Lower leg skin (tissue), 4 donors: Measurements from ENCODE around the gene ERC1. TPM values are rescaled to one million over a fixed set of nuclear protein-coding genes. Genes with fewer than 3 reads are reported as not detected.
"Not testable (repeated sequence)": the region's sequence is repeated elsewhere in the genome, so short reads cannot be mapped to it uniquely, and the experiment has no call there.

Source experiments
- DNase-seq, 2 donors: peaks; one replicate each; pipeline ENCODE4 v3.0.0-alpha.2; 2019; ENCODE audit warnings: low spot score in 2 of 2
- H3K4me3 ChIP-seq: fragments of 200-600 bp; sonication (generic); 2 replicates; pipeline ENCODE4 v1.5.1; 2017; ENCODE audit warnings: mild to moderate bottlenecking, low read depth; ENCODE audit not compliant: poor library complexity, severe bottlenecking
- POLR2A ChIP-seq, 2 donors: fragments of 450-650 bp; IDR thresholded peaks; one replicate each; pipeline ENCODE4 v1.6.1; 2016 to 2017; ENCODE audit warnings: antibody characterized with exemption in 2 of 2, mild to moderate bottlenecking in 1 of 2, moderate library complexity in 1 of 2
- WGBS, 2 donors: methylation state at CpG; one replicate each; pipeline ENCODE4 v1.1.5; 2018; 5-methylcytosine and 5-hydroxymethylcytosine counted together
- intact Hi-C: fragments of 100-400 bp; cut with DNase I; formaldehyde crosslinking; loops from one replicate; pipeline ENCODE4 v1.15.0; 2023; ENCODE audit warnings: low total_unique reads
- total RNA-seq, 4 donors: library from RNA; depleted of rRNA; stranded (reverse); fragments of >200 nt; gene quantifications; one replicate each; pipeline ENCODE4 v1.1.0, GENCODE V29; 2016
- TF ChIP-seq, protein P1 (sequence below), 3 donors: fragments of 450-650 bp; IDR thresholded peaks; one replicate each; pipeline ENCODE4 v1.5.1; 2016; ENCODE audit warnings: antibody characterized with exemption in 3 of 3, mild to moderate bottlenecking in 3 of 3, moderate library complexity in 2 of 3

ERC1 gene
- total RNA-seq, 4 donors from 2014 or later = 22.1 to 42.7 (median 29.7) TPM

DNA sequence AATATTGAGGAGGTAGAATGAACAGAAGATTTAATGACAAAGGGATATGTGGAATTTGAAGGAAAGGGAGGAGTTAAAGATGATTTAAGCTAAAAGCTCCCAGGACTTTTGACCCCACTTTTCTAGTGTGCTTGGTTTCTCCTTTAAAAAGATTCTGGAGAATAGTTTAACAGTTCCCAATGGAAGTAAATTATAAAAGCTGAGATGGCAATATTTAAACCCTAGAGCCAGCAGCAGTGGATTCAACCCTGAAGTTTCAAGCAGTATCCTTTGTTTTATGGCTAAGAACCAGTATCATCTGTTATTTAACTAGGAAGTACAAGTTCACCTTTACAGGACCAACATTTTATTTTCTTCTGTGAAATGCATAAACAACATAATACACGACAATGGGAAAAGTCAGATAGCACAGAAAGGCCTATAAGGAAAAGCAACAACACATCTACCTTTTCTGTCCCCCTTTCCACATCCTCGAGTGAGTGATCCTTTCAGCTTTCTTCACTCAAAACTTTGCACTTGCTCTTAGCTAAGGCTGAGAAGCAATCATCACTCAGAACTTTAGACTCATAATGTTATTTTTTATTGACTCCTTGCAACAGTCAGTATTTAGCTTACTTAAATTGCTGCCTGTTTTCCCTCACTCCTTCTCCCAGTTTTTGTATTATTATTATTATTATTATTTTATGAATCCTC is 338.9 kb downstream of the ERC1 start:
- no peak for DNase-seq
- no peak overlapping the region for H3K4me3 ChIP-seq
- intact Hi-C loops = no loop called here
- 88 to 89% methylated on average over 2 of the region's 2 CpGs for WGBS, 2 donors
- TF ChIP-seq, protein P1, sequence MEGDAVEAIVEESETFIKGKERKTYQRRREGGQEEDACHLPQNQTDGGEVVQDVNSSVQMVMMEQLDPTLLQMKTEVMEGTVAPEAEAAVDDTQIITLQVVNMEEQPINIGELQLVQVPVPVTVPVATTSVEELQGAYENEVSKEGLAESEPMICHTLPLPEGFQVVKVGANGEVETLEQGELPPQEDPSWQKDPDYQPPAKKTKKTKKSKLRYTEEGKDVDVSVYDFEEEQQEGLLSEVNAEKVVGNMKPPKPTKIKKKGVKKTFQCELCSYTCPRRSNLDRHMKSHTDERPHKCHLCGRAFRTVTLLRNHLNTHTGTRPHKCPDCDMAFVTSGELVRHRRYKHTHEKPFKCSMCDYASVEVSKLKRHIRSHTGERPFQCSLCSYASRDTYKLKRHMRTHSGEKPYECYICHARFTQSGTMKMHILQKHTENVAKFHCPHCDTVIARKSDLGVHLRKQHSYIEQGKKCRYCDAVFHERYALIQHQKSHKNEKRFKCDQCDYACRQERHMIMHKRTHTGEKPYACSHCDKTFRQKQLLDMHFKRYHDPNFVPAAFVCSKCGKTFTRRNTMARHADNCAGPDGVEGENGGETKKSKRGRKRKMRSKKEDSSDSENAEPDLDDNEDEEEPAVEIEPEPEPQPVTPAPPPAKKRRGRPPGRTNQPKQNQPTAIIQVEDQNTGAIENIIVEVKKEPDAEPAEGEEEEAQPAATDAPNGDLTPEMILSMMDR (IDR thresholded peaks at IDR 0.05) = no peak
- no peak for TF ChIP-seq POLR2A (IDR thresholded peaks at IDR 0.05)

DNA sequence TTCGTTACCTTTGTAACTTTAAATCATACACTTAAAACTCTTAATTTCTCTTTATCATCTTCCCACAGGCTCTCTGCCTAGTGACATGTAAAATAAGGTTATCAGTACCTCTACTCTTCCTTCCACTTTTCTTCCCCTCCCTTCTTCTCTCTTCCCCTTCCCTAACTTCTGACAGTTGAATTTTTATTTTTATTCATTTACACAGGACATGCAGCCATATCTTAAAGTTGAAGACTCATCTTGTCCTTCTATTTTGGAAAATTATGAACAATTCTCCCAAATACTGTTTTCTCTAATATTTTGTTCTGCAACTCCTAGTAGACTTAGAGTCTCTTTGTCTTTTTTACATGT is 339.4 kb downstream of the ERC1 start:
- intact Hi-C loops = no loop called here
- DNase-seq = no peak
- TF ChIP-seq, protein P1 (IDR thresholded peaks at IDR 0.05) = no peak
- no peak for TF ChIP-seq POLR2A (IDR thresholded peaks at IDR 0.05)
- no peak overlapping the region for H3K4me3 ChIP-seq
- WGBS, 2 donors = 95 to 96% methylated on average over 1 of the region's 1 CpG

DNA sequence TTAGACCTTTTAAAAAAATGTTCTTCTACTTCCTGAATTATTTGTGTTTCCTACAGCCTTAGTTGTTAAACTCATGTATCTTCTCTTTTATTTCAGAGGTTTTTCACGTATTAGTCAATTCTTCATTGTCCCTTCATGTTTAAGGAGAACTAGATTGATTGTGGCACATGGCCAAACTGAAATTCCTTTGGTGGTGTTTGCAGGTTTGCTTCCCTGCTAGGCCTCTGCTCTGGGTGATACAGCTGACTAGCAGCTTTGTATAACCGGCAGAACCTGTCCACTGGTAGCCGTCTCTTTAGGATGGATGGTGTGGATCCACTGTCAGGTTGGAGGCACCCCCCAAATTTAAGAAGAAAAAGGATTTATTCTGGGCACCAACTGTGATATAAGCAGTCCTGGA is 341.3 kb downstream of the ERC1 start:
- TF ChIP-seq POLR2A (IDR thresholded peaks at IDR 0.05) = no peak
- DNase-seq = no peak
- WGBS, 2 donors = 57 to 64% methylated on average over 3 of the region's 3 CpGs
- intact Hi-C loops = no loop called here
- H3K4me3 ChIP-seq = no peak overlapping the region

DNA sequence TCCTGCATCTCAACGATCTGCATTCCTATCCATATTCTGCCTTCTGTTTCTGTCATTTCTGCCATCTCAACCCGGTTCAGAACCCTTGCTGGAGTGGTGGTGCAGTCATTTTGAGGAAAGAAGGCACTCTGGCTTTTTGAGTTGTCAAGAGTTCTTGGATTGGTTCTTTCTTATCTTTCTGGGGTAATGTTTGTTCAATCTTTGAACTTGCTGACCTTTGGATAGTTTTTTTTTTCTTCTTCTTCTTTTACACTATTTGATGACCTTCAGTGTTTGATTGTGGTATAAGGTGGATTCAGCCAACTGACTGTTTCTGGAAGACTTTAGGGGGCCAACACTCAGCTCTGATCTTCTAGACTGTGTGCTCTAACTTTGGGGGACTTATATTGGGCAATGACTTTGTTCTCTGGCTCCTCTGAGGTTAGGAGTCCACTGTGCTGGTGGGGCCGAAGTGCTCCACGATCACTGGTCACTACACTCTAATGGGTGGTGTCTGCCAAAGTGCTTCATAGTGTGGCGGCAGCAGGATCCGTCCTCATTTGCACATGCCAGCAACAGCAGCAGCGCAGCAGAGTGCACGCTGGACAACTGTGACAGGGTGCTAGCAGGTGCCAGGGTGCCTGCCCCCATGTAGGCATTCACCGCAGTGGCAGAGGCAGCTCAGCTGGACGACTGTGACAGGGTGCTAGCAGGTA is 347.6 kb downstream of the ERC1 start:
- no peak overlapping the region for H3K4me3 ChIP-seq
- TF ChIP-seq, protein P1 (IDR thresholded peaks at IDR 0.05) = no peak
- TF ChIP-seq POLR2A (IDR thresholded peaks at IDR 0.05) = no peak
- 92 to 98% methylated on average over 7 to 9 of the region's 10 CpGs for WGBS, 2 donors
- intact Hi-C loops = no loop called here
- no peak for DNase-seq

DNA sequence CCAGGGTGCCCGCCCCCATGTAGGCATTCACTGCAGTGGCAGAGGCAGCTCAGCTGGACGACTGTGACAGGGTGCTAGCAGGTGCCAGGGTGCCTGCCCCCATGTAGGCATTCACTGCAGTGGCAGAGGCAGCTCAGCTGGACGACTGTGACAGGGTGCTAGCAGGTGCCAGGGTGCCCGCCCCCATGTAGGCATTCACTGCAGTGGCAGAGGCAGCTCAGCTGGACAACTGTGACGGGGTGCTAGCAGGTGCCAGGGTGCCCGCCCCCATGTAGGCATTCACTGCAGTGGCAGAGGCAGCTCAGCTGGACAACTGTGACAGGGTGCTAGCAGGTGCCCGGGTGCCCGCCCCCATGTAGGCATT is 348.1 kb downstream of the ERC1 start:
- H3K4me3 ChIP-seq, intact Hi-C loops, DNase-seq: not testable (repeated sequence)
- 89 to 100% methylated on average over 3 to 8 of the region's 8 CpGs for WGBS, 2 donors

DNA sequence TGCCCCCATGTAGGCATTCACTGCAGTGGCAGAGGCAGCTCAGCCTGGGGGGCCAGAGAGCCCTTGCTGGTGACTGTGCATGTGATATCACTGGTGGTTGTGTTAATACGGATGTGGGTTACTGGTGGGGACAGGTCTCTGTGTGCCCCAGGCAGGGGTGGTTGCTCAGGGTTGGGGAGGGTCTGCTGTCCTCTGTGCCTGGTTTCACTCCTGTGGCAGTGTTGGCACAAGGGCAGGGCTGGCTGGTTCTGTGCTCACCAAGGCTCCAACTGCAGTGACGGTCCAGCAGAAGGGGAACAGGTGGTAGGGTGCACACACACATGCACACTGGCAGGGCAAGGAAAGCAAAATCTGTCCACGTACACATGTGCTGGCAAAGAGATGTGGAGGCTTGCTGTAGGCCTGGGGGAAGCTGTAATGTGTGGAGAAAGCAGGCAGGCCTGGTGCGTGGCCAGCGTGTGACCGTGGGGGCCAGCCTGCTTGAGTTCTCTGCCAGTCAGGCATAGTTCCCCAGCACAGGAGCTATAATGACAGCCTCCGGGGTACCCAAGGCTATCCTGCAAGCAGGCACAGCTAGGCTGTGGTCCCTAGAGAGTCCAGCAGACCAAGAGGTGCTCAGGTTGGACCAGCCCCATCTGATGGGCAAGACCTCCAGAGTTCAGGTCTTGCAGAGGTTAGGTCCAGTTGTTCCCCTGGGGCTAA is 348.7 kb downstream of the ERC1 start:
- TF ChIP-seq, protein P1 (IDR thresholded peaks at IDR 0.05) = no peak
- no peak for TF ChIP-seq POLR2A (IDR thresholded peaks at IDR 0.05)
- WGBS, 2 donors = 85 to 94% methylated on average over 7 of the region's 7 CpGs
- intact Hi-C loops = no loop called here
- H3K4me3 ChIP-seq = no peak overlapping the region
- no peak for DNase-seq

DNA sequence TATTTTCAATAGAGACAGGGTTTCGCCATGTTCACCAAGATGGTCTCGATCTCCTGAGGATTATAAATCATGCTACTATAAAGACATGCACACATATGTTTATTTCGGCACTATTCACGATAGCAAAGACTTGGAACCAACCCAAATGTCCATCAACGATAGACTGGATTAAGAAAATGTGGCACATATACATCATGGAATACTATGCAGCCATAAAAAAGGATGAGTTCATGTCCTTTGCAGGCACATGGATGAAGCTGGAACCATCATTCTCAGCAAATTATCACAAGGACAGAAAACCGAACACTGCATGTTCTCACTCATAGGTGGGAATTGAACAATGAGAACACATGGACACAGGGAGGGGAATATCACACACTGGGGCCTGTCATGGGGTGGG is 350.2 kb downstream of the ERC1 start:
- DNase-seq, intact Hi-C loops: not testable (repeated sequence)
- 88 to 96% methylated on average over 6 of the region's 6 CpGs for WGBS, 2 donors

More for the DNA sequence above, 350.2 kb downstream of the ERC1 start:
- not testable (repeated sequence) for H3K4me3 ChIP-seq
